Astrocyte (in vitro differentiated cells and primary cell): ENCODE measurements around the gene ALLC.

Experiments used
- EZH2 ChIP-seq: IDR thresholded peaks from 2 replicates; pipeline ENCODE4 v1.6.1; 2012; ENCODE audit warnings: mild to moderate bottlenecking, low read length, inconsistent platforms; ENCODE audit not compliant: insufficient read depth
- TF ChIP-seq, protein P1 (sequence below): IDR thresholded peaks from 2 replicates; pipeline ENCODE4 v1.5.1; 2011; ENCODE audit warnings: low read depth, mild to moderate bottlenecking, inconsistent platforms, low read length, moderate library complexity; ENCODE audit not compliant: insufficient read depth

DNA sequence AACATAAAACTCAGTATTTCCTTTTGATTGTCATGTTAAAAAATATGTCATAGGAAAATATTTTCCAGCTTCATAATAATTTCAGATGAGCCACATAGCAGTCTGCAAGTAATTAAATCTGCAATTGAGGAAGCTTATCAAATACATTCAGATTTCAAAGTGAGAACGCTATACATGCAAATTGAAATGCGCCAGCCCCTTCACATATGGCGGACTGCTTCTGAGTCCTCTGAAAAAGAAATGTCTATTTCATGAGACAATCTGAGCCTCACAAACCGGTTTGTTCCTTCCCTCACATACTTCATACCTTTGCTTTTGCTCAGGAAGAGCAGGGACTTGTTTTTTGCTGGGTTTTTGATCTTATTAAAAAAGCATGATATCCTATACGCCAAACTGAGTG is 43.1 kb downstream of the ALLC start:
- TF ChIP-seq, protein P1, sequence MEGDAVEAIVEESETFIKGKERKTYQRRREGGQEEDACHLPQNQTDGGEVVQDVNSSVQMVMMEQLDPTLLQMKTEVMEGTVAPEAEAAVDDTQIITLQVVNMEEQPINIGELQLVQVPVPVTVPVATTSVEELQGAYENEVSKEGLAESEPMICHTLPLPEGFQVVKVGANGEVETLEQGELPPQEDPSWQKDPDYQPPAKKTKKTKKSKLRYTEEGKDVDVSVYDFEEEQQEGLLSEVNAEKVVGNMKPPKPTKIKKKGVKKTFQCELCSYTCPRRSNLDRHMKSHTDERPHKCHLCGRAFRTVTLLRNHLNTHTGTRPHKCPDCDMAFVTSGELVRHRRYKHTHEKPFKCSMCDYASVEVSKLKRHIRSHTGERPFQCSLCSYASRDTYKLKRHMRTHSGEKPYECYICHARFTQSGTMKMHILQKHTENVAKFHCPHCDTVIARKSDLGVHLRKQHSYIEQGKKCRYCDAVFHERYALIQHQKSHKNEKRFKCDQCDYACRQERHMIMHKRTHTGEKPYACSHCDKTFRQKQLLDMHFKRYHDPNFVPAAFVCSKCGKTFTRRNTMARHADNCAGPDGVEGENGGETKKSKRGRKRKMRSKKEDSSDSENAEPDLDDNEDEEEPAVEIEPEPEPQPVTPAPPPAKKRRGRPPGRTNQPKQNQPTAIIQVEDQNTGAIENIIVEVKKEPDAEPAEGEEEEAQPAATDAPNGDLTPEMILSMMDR: no peak
- no peak for TF ChIP-seq EZH2
